Measurements from ENCODE around the gene HOXB2.
"Not testable (repeated sequence)": the region's sequence is repeated elsewhere in the genome, so short reads cannot be mapped to it uniquely, and the experiment has no call there.

HOXB2 gene

GRCh38 chr17:48542114-48542656, 2.7 kb downstream of the HOXB2 start:
- no peak for DNase-seq (ENCODE audit: low read depth in 1 of 2, low spot score in 1 of 2)

- DNase-seq (ENCODE audit: low read depth in 1 of 2, low spot score in 1 of 2) = no peak
Observed at GRCh38 chr17:48541577-48542113, 3.3 kb downstream of the HOXB2 start.

- DNase-seq (ENCODE audit: low read depth in 1 of 2, low spot score in 1 of 2) = no peak
Observed at GRCh38 chr17:48541036-48541576, 3.8 kb downstream of the HOXB2 start.

- DNase-seq (ENCODE audit: low read depth in 1 of 2, low spot score in 1 of 2) = no peak
Observed at GRCh38 chr17:48540213-48540612, 4.7 kb downstream of the HOXB2 start.

GRCh38 chr17:48539177-48539576, 5.7 kb downstream of the HOXB2 start:
- no peak for DNase-seq (ENCODE audit: low read depth in 1 of 2, low spot score in 1 of 2)

GRCh38 chr17:48537316-48537715, 7.6 kb downstream of the HOXB2 start:
- no peak for DNase-seq (ENCODE audit: low read depth in 1 of 2, low spot score in 1 of 2)

GRCh38 chr17:48535793-48536559, 8.9 kb downstream of the HOXB2 start:
- not testable (repeated sequence) for DNase-seq (ENCODE audit: low read depth in 1 of 2, low spot score in 1 of 2)

- no peak for DNase-seq (ENCODE audit: low read depth in 1 of 2, low spot score in 1 of 2)
Observed at GRCh38 chr17:48532261-48532660, 12.6 kb downstream of the HOXB2 start.

GRCh38 chr17:48530887-48531272, 14.0 kb downstream of the HOXB2 start, which contains the start of gene HOXB1:
Gene HOXB1, minus strand, starts transcription at chr17:48531011. Its CDS starts 107 bp downstream, at chr17:48530904.
- DNase-seq (ENCODE audit: low read depth in 1 of 2, low spot score in 1 of 2) = no peak

- DNase-seq (ENCODE audit: low read depth in 1 of 2, low spot score in 1 of 2) = no peak
Observed at GRCh38 chr17:48530208-48530886, 14.6 kb downstream of the HOXB2 start.

GRCh38 chr17:48529683-48530009, 15.3 kb downstream of the HOXB2 start:
- DNase-seq (ENCODE audit: low read depth in 1 of 2, low spot score in 1 of 2) = no peak

GRCh38 chr17:48528936-48529682, 15.8 kb downstream of the HOXB2 start:
- no peak for DNase-seq (ENCODE audit: low read depth in 1 of 2, low spot score in 1 of 2)

GRCh38 chr17:48528153-48528935, 16.6 kb downstream of the HOXB2 start:
- no peak for DNase-seq (ENCODE audit: low read depth in 1 of 2, low spot score in 1 of 2)

- no peak for DNase-seq (ENCODE audit: low read depth in 1 of 2, low spot score in 1 of 2)
Observed at GRCh38 chr17:48527547-48527932, 17.4 kb downstream of the HOXB2 start.

- no peak for DNase-seq (ENCODE audit: low read depth in 1 of 2, low spot score in 1 of 2)
Observed at GRCh38 chr17:48526608-48527546, 18.0 kb downstream of the HOXB2 start.

- DNase-seq (ENCODE audit: low read depth in 1 of 2, low spot score in 1 of 2) = no peak
Observed at GRCh38 chr17:48523010-48523409, 21.9 kb downstream of the HOXB2 start.

- DNase-seq (ENCODE audit: low read depth in 1 of 2, low spot score in 1 of 2) = no peak
Observed at GRCh38 chr17:48522031-48522653, 22.8 kb downstream of the HOXB2 start.

GRCh38 chr17:48520631-48521079, 24.3 kb downstream of the HOXB2 start:
- DNase-seq (ENCODE audit: low read depth in 1 of 2, low spot score in 1 of 2) = no peak

- DNase-seq (ENCODE audit: low read depth in 1 of 2, low spot score in 1 of 2) = no peak
Observed at GRCh38 chr17:48519427-48519826, 25.5 kb downstream of the HOXB2 start.
